H1 (cell line): Measurements from ENCODE around the gene ZMYND10. TPM values are rescaled to one million over a fixed set of nuclear protein-coding genes. Genes with fewer than 3 reads are reported as not detected.

ENCODE experiments used
- CHD2 ChIP-seq: IDR thresholded peaks from 2 replicates; pipeline ENCODE4 v1.6.1; 2012; ENCODE audit warnings: low read length, improper control_type of control experiment
- HDAC6 ChIP-seq: IDR thresholded peaks from one replicate; pipeline ENCODE4 v1.7.1; 2012; ENCODE audit warnings: low read depth, mild to moderate bottlenecking, inconsistent platforms, low read length, moderate library complexity
- NRF1 ChIP-seq: IDR thresholded peaks from 2 replicates; pipeline ENCODE4 v1.6.1; 2011; ENCODE audit warnings: mild to moderate bottlenecking, low read depth, low read length, improper control_type of control experiment
- RNF2 ChIP-seq: fragments of 200-900, 300-1000 bp; sonication (generic); IDR thresholded peaks from 2 replicates; pipeline ENCODE4 v1.7.1; 2016; ENCODE audit warnings: borderline replicate concordance, low read depth, mild to moderate bottlenecking, antibody characterized with exemption, low read length; ENCODE audit not compliant: poor library complexity, severe bottlenecking; ENCODE audit errors: missing control alignments
- SIRT6 ChIP-seq: IDR thresholded peaks from one replicate; pipeline ENCODE4 v1.7.1; 2012; ENCODE audit warnings: low read length, inconsistent platforms
- SP1 ChIP-seq: IDR thresholded peaks from 2 replicates; pipeline ENCODE4 v1.6.1; 2011; ENCODE audit warnings: low read depth, low read length
- TEAD4 ChIP-seq: IDR thresholded peaks from 2 replicates; pipeline ENCODE4 v1.6.1; 2012; ENCODE audit warnings: low read depth, low read length, inconsistent platforms, mixed read lengths
- polyA plus RNA-seq, 7 experiments: library from polyadenylated mRNA; depleted of rRNA in 3 of 7; stranded (reverse) in 5 of 7; unstranded in 2 of 7; fragments of >200 nt in 5 of 7; fragments of 200-250 nt in 2 of 7; gene quantifications; 1 replicate in 5 of 7; 2 replicates in 1 of 7; 4 replicates in 1 of 7; pipeline versions ENCODE4 v1.2.1 to v1.2.3, GENCODE V29; 2011 to 2013; ENCODE audit warnings: missing spikeins in 2 of 7, mixed read lengths in 2 of 7
- total RNA-seq: library from RNA; stranded (reverse); fragmentation: NEBNext Ultra II Directional; extraction: Animal tissue kit (Norgen Biotek cat#: 25700); gene quantifications from 2 replicates; pipeline ENCODE4 v1.2.1, GENCODE V29; 2021
- TF ChIP-seq, protein P1 (sequence below): fragments of 300-600 bp; sonication (generic); IDR thresholded peaks from 2 replicates; pipeline ENCODE4 v1.7.1; 2012; ENCODE audit warnings: low read length, moderate library complexity, mild to moderate bottlenecking, inconsistent platforms; ENCODE audit not compliant: insufficient replicate concordance

Gene ZMYND10
- total and polyA plus RNA-seq, 2 of the 8 experiments (the other 6 are each of a cell fraction or from before 2014, with no cell fraction given) = 0.56 to 0.79 TPM

DNA sequence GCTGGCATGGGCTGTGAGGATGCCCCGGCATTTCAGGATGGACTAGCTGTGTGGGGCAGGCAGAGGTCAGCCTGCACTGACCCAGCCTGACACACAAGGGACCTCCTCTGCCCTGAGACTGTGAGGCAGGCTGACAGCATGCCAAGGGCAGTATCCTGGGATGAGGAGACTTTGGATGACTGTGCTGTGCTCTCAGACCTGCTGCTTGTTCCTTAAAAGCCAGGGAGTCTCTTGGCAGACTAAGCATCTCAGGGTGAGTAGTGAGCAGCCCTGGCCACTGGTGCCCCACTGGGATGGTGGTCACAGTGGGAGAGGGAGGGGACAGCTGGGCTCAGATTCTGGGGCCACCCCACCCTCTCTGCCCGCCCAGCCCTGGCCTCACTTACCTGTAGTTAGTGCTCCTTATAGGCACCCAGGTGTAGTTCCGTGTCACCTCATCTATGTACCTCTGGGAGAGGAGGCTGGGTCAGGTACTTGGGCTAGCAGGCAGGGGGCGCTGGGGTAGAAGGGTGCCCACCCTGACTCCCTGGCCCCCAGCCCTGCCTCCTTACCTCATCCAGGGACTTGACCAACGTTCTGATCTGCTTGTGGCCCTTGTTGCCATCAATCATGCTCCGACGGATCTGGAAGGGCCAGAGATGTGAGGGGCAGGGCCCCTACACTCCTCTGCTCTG lies 29.9 kb upstream of the ZMYND10 start (continued):
- TF ChIP-seq RNF2 (no peak), CHD2 (no peak), NRF1 (no peak), SIRT6 (no peak), HDAC6 (no peak), TEAD4 (no peak), SP1 (no peak)
- TF ChIP-seq, protein P1, sequence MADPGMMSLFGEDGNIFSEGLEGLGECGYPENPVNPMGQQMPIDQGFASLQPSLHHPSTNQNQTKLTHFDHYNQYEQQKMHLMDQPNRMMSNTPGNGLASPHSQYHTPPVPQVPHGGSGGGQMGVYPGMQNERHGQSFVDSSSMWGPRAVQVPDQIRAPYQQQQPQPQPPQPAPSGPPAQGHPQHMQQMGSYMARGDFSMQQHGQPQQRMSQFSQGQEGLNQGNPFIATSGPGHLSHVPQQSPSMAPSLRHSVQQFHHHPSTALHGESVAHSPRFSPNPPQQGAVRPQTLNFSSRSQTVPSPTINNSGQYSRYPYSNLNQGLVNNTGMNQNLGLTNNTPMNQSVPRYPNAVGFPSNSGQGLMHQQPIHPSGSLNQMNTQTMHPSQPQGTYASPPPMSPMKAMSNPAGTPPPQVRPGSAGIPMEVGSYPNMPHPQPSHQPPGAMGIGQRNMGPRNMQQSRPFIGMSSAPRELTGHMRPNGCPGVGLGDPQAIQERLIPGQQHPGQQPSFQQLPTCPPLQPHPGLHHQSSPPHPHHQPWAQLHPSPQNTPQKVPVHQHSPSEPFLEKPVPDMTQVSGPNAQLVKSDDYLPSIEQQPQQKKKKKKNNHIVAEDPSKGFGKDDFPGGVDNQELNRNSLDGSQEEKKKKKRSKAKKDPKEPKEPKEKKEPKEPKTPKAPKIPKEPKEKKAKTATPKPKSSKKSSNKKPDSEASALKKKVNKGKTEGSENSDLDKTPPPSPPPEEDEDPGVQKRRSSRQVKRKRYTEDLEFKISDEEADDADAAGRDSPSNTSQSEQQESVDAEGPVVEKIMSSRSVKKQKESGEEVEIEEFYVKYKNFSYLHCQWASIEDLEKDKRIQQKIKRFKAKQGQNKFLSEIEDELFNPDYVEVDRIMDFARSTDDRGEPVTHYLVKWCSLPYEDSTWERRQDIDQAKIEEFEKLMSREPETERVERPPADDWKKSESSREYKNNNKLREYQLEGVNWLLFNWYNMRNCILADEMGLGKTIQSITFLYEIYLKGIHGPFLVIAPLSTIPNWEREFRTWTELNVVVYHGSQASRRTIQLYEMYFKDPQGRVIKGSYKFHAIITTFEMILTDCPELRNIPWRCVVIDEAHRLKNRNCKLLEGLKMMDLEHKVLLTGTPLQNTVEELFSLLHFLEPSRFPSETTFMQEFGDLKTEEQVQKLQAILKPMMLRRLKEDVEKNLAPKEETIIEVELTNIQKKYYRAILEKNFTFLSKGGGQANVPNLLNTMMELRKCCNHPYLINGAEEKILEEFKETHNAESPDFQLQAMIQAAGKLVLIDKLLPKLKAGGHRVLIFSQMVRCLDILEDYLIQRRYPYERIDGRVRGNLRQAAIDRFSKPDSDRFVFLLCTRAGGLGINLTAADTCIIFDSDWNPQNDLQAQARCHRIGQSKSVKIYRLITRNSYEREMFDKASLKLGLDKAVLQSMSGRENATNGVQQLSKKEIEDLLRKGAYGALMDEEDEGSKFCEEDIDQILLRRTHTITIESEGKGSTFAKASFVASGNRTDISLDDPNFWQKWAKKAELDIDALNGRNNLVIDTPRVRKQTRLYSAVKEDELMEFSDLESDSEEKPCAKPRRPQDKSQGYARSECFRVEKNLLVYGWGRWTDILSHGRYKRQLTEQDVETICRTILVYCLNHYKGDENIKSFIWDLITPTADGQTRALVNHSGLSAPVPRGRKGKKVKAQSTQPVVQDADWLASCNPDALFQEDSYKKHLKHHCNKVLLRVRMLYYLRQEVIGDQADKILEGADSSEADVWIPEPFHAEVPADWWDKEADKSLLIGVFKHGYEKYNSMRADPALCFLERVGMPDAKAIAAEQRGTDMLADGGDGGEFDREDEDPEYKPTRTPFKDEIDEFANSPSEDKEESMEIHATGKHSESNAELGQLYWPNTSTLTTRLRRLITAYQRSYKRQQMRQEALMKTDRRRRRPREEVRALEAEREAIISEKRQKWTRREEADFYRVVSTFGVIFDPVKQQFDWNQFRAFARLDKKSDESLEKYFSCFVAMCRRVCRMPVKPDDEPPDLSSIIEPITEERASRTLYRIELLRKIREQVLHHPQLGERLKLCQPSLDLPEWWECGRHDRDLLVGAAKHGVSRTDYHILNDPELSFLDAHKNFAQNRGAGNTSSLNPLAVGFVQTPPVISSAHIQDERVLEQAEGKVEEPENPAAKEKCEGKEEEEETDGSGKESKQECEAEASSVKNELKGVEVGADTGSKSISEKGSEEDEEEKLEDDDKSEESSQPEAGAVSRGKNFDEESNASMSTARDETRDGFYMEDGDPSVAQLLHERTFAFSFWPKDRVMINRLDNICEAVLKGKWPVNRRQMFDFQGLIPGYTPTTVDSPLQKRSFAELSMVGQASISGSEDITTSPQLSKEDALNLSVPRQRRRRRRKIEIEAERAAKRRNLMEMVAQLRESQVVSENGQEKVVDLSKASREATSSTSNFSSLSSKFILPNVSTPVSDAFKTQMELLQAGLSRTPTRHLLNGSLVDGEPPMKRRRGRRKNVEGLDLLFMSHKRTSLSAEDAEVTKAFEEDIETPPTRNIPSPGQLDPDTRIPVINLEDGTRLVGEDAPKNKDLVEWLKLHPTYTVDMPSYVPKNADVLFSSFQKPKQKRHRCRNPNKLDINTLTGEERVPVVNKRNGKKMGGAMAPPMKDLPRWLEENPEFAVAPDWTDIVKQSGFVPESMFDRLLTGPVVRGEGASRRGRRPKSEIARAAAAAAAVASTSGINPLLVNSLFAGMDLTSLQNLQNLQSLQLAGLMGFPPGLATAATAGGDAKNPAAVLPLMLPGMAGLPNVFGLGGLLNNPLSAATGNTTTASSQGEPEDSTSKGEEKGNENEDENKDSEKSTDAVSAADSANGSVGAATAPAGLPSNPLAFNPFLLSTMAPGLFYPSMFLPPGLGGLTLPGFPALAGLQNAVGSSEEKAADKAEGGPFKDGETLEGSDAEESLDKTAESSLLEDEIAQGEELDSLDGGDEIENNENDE = no peak
